WERI-Rb-1 (cell line): Measurements from ENCODE around the gene SUMF1.

Experiments
- DNase-seq: peaks from one replicate; pipeline ENCODE4 v3.0.0-alpha.2; 2020
- H3K27ac ChIP-seq: fragments of 250-450 bp; sonication (Bioruptor Pico); 2 replicates; pipeline ENCODE4 v1.5.1; 2020; ENCODE audit warnings: mild to moderate bottlenecking, moderate library complexity
- H3K27me3 ChIP-seq: fragments of 250-450 bp; sonication (Bioruptor Pico); 2 replicates; pipeline ENCODE4 v1.5.1; 2021; ENCODE audit warnings: mild to moderate bottlenecking, low read depth, moderate library complexity; ENCODE audit not compliant: insufficient read depth, severe bottlenecking
- H3K36me3 ChIP-seq: fragments of 250-450 bp; sonication (Bioruptor Pico); 2 replicates; pipeline ENCODE4 v1.5.1; 2020; ENCODE audit warnings: mild to moderate bottlenecking, moderate library complexity
- H3K4me3 ChIP-seq: 2 replicates; pipeline ENCODE4 v1.5.1; 2011; ENCODE audit warnings: low read depth, mild to moderate bottlenecking, control low read depth, low read length
- H3K9me3 ChIP-seq: fragments of 250-450 bp; sonication (Bioruptor Pico); 2 replicates; pipeline ENCODE4 v1.5.1; 2021; ENCODE audit warnings: mild to moderate bottlenecking, moderate library complexity; ENCODE audit not compliant: severe bottlenecking
- TF ChIP-seq, protein P1 (sequence below): IDR thresholded peaks from 2 replicates; pipeline ENCODE4 v1.5.1; 2011; ENCODE audit warnings: low read depth, mild to moderate bottlenecking, control low read depth, inconsistent platforms, low read length

SUMF1 gene

GRCh38 chr3:4416427-4416945, 50.6 kb downstream of the SUMF1 start:
- peaks cover 4% of the 10 kb centered on the region for H3K36me3 ChIP-seq
- TF ChIP-seq, protein P1, sequence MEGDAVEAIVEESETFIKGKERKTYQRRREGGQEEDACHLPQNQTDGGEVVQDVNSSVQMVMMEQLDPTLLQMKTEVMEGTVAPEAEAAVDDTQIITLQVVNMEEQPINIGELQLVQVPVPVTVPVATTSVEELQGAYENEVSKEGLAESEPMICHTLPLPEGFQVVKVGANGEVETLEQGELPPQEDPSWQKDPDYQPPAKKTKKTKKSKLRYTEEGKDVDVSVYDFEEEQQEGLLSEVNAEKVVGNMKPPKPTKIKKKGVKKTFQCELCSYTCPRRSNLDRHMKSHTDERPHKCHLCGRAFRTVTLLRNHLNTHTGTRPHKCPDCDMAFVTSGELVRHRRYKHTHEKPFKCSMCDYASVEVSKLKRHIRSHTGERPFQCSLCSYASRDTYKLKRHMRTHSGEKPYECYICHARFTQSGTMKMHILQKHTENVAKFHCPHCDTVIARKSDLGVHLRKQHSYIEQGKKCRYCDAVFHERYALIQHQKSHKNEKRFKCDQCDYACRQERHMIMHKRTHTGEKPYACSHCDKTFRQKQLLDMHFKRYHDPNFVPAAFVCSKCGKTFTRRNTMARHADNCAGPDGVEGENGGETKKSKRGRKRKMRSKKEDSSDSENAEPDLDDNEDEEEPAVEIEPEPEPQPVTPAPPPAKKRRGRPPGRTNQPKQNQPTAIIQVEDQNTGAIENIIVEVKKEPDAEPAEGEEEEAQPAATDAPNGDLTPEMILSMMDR = no peak
- no peak for DNase-seq
- no peak overlapping the region for H3K27ac ChIP-seq
- H3K4me3 ChIP-seq = no peak overlapping the region
- H3K27me3 ChIP-seq = no peaks in the 10 kb centered on the region
- H3K9me3 ChIP-seq = no peaks in the 10 kb centered on the region

DNA sequence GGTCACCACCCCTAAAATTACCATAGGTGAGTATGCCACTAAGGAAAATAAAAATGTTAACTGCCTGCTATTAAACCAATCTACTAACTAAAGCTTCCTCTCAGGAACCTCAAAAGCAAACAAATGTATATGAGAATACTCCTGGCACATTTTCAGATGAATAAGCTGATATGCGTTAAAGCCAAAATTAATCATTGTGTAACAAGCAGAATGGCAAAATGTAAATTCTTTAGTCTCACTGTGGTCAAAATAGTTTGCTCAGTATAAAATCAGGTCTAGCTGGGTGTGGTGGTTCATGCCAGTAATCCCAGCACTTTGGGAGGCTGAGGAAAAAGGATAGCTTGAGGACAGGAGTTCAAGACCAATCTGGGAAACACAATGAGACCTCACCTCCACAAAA, 53.6 kb downstream of the SUMF1 start:
- H3K27ac ChIP-seq = no peak overlapping the region
- TF ChIP-seq, protein P1 = no peak
- no peak for DNase-seq
- no peaks in the 10 kb centered on the region for H3K27me3 ChIP-seq
- no peaks in the 10 kb centered on the region for H3K9me3 ChIP-seq
- peaks cover 4% of the 10 kb centered on the region for H3K36me3 ChIP-seq
- no peak overlapping the region for H3K4me3 ChIP-seq

DNA sequence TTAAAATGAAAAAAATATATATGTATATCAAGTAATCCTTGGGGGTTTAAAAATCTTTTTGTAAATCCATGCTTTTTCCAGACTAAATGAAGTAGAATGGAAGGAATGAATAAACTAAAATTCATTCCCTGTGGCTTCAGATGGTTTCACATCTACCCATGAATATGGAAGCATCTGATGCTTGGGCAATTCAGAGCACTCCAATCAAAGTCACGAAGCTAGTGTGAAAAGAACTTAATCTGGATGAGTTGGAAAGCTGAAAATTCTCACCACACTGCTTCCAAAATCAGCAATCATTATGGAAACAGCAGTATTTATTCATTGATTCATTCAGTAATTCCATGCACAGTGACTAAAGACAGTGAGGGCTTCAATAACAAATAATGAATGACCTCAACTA, 55.2 kb downstream of the SUMF1 start:
- no peak for DNase-seq
- H3K27me3 ChIP-seq = no peaks in the 10 kb centered on the region

GRCh38 chr3:4411236-4411635, 55.8 kb downstream of the SUMF1 start:
- DNase-seq = no peak
- TF ChIP-seq, protein P1 = no peak
- Histone ChIP-seq H3K27ac (no peak overlapping the region), H3K9me3 (no peaks in the 10 kb centered on the region), H3K36me3 (no peaks in the 10 kb centered on the region), H3K27me3 (no peaks in the 10 kb centered on the region), H3K4me3 (no peak overlapping the region)

More for the DNA sequence above, 55.2 kb downstream of the SUMF1 start:
- Histone ChIP-seq H3K27ac (no peak overlapping the region), H3K36me3 (peaks cover 4% of the 10 kb centered on the region), H3K9me3 (no peaks in the 10 kb centered on the region), H3K4me3 (no peak overlapping the region)
- TF ChIP-seq, protein P1 = no peak

DNA sequence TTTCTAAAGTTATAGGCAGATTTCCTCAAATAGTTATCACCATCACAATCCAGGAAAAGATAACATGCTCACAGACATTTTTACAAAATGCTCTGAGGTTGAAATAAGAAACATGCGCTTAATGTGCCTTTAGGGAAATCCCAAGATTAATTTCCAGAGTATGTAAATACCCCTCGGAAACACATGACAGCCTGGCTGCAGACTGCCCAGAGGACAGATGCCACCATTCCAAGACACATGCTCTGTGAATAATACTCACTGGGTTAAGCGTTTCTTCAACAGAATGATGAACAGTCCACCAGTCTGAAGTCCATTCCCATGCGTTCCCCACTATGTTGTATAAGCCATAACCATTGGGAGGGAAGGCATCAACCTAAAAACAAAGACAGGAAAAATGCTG, 56.5 kb downstream of the SUMF1 start:
- Histone ChIP-seq H3K36me3 (no peaks in the 10 kb centered on the region), H3K27me3 (no peaks in the 10 kb centered on the region), H3K9me3 (no peaks in the 10 kb centered on the region), H3K4me3 (no peak overlapping the region), H3K27ac (no peak overlapping the region; the same call in 1 of the 2 replicates)
- DNase-seq = peak; percentile 19
- TF ChIP-seq, protein P1 = no peak

- no peak for DNase-seq
- H3K27me3 ChIP-seq = no peaks in the 10 kb centered on the region
- peak overlapping the region; percentile 42 for H3K27ac ChIP-seq
- H3K36me3 ChIP-seq = no peaks in the 10 kb centered on the region
- no peak overlapping the region for H3K4me3 ChIP-seq
- H3K9me3 ChIP-seq = no peaks in the 10 kb centered on the region
- TF ChIP-seq, protein P1 = no peak
Measured at GRCh38 chr3:4409971-4410573, 57.0 kb downstream of the SUMF1 start.
